H9 (cell line): ENCODE measurements around the gene TET2. TPM values are rescaled to one million over a fixed set of nuclear protein-coding genes. Genes with fewer than 3 reads are reported as not detected.

Experiments used
- DNase-seq: peaks from one replicate; pipeline ENCODE4 v3.0.0-alpha.2; 2017
- H2AFZ ChIP-seq: one replicate; pipeline ENCODE4 v1.6.1; 2013; ENCODE audit warnings: mild to moderate bottlenecking, low read length, control low read depth, moderate library complexity
- H2AK5ac ChIP-seq: 2 replicates; pipeline ENCODE4 v1.6.1; 2013; ENCODE audit warnings: low read length, control low read depth, mixed read lengths; ENCODE audit not compliant: insufficient read length
- H2BK120ac ChIP-seq: one replicate; pipeline ENCODE4 v1.6.1; 2013; ENCODE audit warnings: low read depth, mild to moderate bottlenecking, low read length, control low read depth, inconsistent platforms; ENCODE audit not compliant: poor library complexity, severe bottlenecking
- H2BK12ac ChIP-seq: 2 replicates; pipeline ENCODE4 v1.6.1; 2013; ENCODE audit warnings: low read length, control low read depth, mixed read lengths, low read depth; ENCODE audit not compliant: insufficient read length
- H2BK15ac ChIP-seq: 2 replicates; pipeline ENCODE4 v1.6.1; 2013; ENCODE audit warnings: low read depth, low read length, control low read depth
- H2BK20ac ChIP-seq: one replicate; pipeline ENCODE4 v1.6.1; 2013; ENCODE audit warnings: low read depth, mild to moderate bottlenecking, low read length, control low read depth, inconsistent platforms; ENCODE audit not compliant: poor library complexity, severe bottlenecking
- H2BK5ac ChIP-seq: 2 replicates; pipeline ENCODE4 v1.6.1; 2013; ENCODE audit warnings: low read length, control low read depth, mixed read lengths; ENCODE audit not compliant: insufficient read length
- H3K14ac ChIP-seq: 2 replicates; pipeline ENCODE4 v1.6.1; 2013; ENCODE audit warnings: low read length, control low read depth; ENCODE audit not compliant: insufficient read depth
- H3K18ac ChIP-seq: 2 replicates; pipeline ENCODE4 v1.6.1; 2013; ENCODE audit warnings: low read depth, mild to moderate bottlenecking, mixed read lengths, low read length, control low read depth; ENCODE audit not compliant: insufficient read length
- H3K23ac ChIP-seq: 2 replicates; pipeline ENCODE4 v1.6.1; 2013; ENCODE audit warnings: low read length, control low read depth, mixed read lengths, low read depth; ENCODE audit not compliant: insufficient read length
- H3K23me2 ChIP-seq: 2 replicates; pipeline ENCODE4 v1.6.1; 2013; ENCODE audit warnings: low read depth, mild to moderate bottlenecking, mixed read lengths, low read length, control low read depth; ENCODE audit not compliant: insufficient read length, poor library complexity, severe bottlenecking
- H3K27ac ChIP-seq: 2 replicates; pipeline ENCODE4 v1.5.1; 2013; ENCODE audit warnings: low read length, control low read depth, mixed read lengths, low read depth; ENCODE audit not compliant: insufficient read length
- H3K27me3 ChIP-seq: 2 replicates; pipeline ENCODE4 v1.6.1; 2013; ENCODE audit warnings: low read length, control low read depth, inconsistent platforms; ENCODE audit not compliant: insufficient read depth
- H3K4ac ChIP-seq: 2 replicates; pipeline ENCODE4 v1.6.1; 2013; ENCODE audit warnings: low read depth, mild to moderate bottlenecking, control low read depth, inconsistent platforms, low read length, moderate library complexity
- H3K4me1 ChIP-seq: 2 replicates; pipeline ENCODE4 v1.6.1; 2013; ENCODE audit warnings: low read length, control low read depth, inconsistent platforms; ENCODE audit not compliant: insufficient read depth
- H3K4me2 ChIP-seq: 2 replicates; pipeline ENCODE4 v1.6.1; 2013; ENCODE audit warnings: low read length, control low read depth, mixed read lengths; ENCODE audit not compliant: insufficient read length, insufficient read depth
- H3K56ac ChIP-seq: 2 replicates; pipeline ENCODE4 v1.6.1; 2013; ENCODE audit warnings: low read depth, mild to moderate bottlenecking, mixed read lengths, low read length, control low read depth; ENCODE audit not compliant: insufficient read length
- H3K79me1 ChIP-seq: 2 replicates; pipeline ENCODE4 v1.6.1; 2013; ENCODE audit warnings: low read depth, mild to moderate bottlenecking, moderate library complexity, low read length, control low read depth, inconsistent platforms; ENCODE audit not compliant: insufficient read depth, poor library complexity, severe bottlenecking
- H3K79me2 ChIP-seq: 2 replicates; pipeline ENCODE4 v1.6.1; 2013; ENCODE audit warnings: low read length, control low read depth, inconsistent platforms; ENCODE audit not compliant: insufficient read depth
- H3K9ac ChIP-seq: 2 replicates; pipeline ENCODE4 v1.6.1; 2013; ENCODE audit warnings: low read length, control low read depth, mixed read lengths; ENCODE audit not compliant: insufficient read length; ENCODE audit errors: extremely low read depth
- H3K9me3 ChIP-seq: one replicate; pipeline ENCODE4 v1.6.1; 2013; ENCODE audit warnings: low read depth, low read length, inconsistent platforms; ENCODE audit not compliant: control insufficient read depth
- H3T11ph ChIP-seq: one replicate; pipeline ENCODE4 v1.6.1; 2013; ENCODE audit warnings: mild to moderate bottlenecking, low read length, control low read depth, inconsistent platforms
- H4K20me1 ChIP-seq: one replicate; pipeline ENCODE4 v1.6.1; 2013; ENCODE audit not compliant: control insufficient read depth, insufficient read length, insufficient read depth
- H4K5ac ChIP-seq: 2 replicates; pipeline ENCODE4 v1.6.1; 2013; ENCODE audit warnings: low read depth, mild to moderate bottlenecking, mixed read lengths, low read length, control low read depth; ENCODE audit not compliant: insufficient read length
- H4K8ac ChIP-seq: replicated peaks from 2 replicates; pipeline ENCODE4 v1.6.1; 2013; ENCODE audit warnings: low read length, control low read depth, mixed read lengths, low read depth; ENCODE audit not compliant: insufficient read length
- H4K91ac ChIP-seq: 2 replicates; pipeline ENCODE4 v1.6.1; 2013; ENCODE audit warnings: low read depth, mild to moderate bottlenecking, moderate library complexity, mixed read lengths, low read length, control low read depth; ENCODE audit not compliant: insufficient read length
- H3K27ac Mint-ChIP-seq, 3 experiments: 2 replicates in 2 of 3; 3 replicates in 1 of 3; pipeline ENCODE4 v1.8.0; 2020 to 2021; ENCODE audit warnings: mixed read lengths in 3 of 3, mild to moderate bottlenecking in 1 of 3, moderate library complexity in 1 of 3
- H3K27me3 Mint-ChIP-seq: 2 replicates; pipeline ENCODE4 v1.8.0; 2021; ENCODE audit warnings: low read depth, mild to moderate bottlenecking, moderate library complexity, mixed read lengths
- H3K36me3 Mint-ChIP-seq, 3 experiments: 2 replicates in 2 of 3; 3 replicates in 1 of 3; pipeline ENCODE4 v1.8.0; 2020 to 2021; ENCODE audit warnings: low read depth in 3 of 3, mixed read lengths in 3 of 3; ENCODE audit not compliant: insufficient read depth in 1 of 3
- H3K4me1 Mint-ChIP-seq, 2 experiments: 2 replicates each; pipeline ENCODE4 v1.8.0; 2020; ENCODE audit warnings: mixed read lengths in 2 of 2
- H3K4me3 Mint-ChIP-seq, 2 experiments: 2 replicates in 1 of 2; 3 replicates in 1 of 2; pipeline ENCODE4 v1.8.0; 2020 to 2021; ENCODE audit warnings: mild to moderate bottlenecking in 2 of 2, mixed read lengths in 2 of 2, moderate library complexity in 1 of 2
- H3K9me3 Mint-ChIP-seq, 2 experiments: 2 replicates in 1 of 2; 3 replicates in 1 of 2; pipeline ENCODE4 v1.8.0; 2020; ENCODE audit warnings: mild to moderate bottlenecking in 2 of 2, mixed read lengths in 2 of 2, moderate library complexity in 1 of 2
- WGBS: extraction: QIAGEN DNeasy Blood & Tissue Kit; methylation state at CpG from one replicate; pipeline ENCODE4 v1.1.7; 2013; ENCODE audit warnings: missing lambda C conversion rate, low lambda C conversion rate, mixed read lengths; ENCODE audit not compliant: insufficient read length; ENCODE audit errors: extremely low coverage; 5-methylcytosine and 5-hydroxymethylcytosine counted together
- total RNA-seq: library from RNA; stranded (reverse); gene quantifications from 2 replicates; pipeline ENCODE4 v1.2.1, GENCODE V29; 2021
- TF ChIP-seq, protein P1 (sequence below): fragments of 200-600 bp; sonication (generic); conservative IDR thresholded peaks from 3 replicates; pipeline ENCODE4 v1.8.0; 2021; ENCODE audit warnings: antibody characterized with exemption, mild to moderate bottlenecking

The TET2 gene
- total RNA-seq, 1 experiment from 2014 or later, result 3.1 TPM

GRCh38 chr4:105288121-105288520, 141.4 kb downstream of the TET2 start:
- no peak overlapping the region for H4K91ac ChIP-seq
- H3K9me3 ChIP-seq, result no peaks in the 10 kb centered on the region
- H2BK15ac ChIP-seq, result no peak overlapping the region
- H2BK5ac ChIP-seq, result no peak overlapping the region
- no peaks in the 10 kb centered on the region for H4K20me1 ChIP-seq
- no peak overlapping the region for H2BK120ac ChIP-seq
- H3K27ac ChIP-seq, result no peak overlapping the region
- WGBS, result no CpG with 5 or more reads among the region's 2 CpGs
- no peak overlapping the region for H4K8ac ChIP-seq
- no peak overlapping the region for H3K4me2 ChIP-seq
- no peaks in the 10 kb centered on the region for H3K23me2 ChIP-seq
- no peak for DNase-seq
- H3K56ac ChIP-seq, result no peak overlapping the region
- H3K9ac ChIP-seq, result no peak overlapping the region
- Mint-ChIP-seq H3K4me3 (no peak overlapping the region), H3K4me1 (no peaks in the 10 kb centered on the region), H3K36me3 (no peaks in the 10 kb centered on the region), H3K9me3 (no peaks in the 10 kb centered on the region; a peak in 2 of 5 replicates), H3K27me3 (no peaks in the 10 kb centered on the region), H3K27ac (no peak overlapping the region)
- H2AK5ac ChIP-seq, result no peak overlapping the region
- no peak overlapping the region for H3K18ac ChIP-seq
- H3K79me1 ChIP-seq, result no peaks in the 10 kb centered on the region
- no peaks in the 10 kb centered on the region for H3K79me2 ChIP-seq
- no peak overlapping the region for H3T11ph ChIP-seq
- H4K5ac ChIP-seq, result no peak overlapping the region
- H2BK20ac ChIP-seq, result no peak overlapping the region
- no peak overlapping the region for H3K4ac ChIP-seq
- no peak overlapping the region for H3K14ac ChIP-seq
- no peaks in the 10 kb centered on the region for H3K27me3 ChIP-seq
- H2AFZ ChIP-seq, result no peak overlapping the region
- TF ChIP-seq, protein P1, sequence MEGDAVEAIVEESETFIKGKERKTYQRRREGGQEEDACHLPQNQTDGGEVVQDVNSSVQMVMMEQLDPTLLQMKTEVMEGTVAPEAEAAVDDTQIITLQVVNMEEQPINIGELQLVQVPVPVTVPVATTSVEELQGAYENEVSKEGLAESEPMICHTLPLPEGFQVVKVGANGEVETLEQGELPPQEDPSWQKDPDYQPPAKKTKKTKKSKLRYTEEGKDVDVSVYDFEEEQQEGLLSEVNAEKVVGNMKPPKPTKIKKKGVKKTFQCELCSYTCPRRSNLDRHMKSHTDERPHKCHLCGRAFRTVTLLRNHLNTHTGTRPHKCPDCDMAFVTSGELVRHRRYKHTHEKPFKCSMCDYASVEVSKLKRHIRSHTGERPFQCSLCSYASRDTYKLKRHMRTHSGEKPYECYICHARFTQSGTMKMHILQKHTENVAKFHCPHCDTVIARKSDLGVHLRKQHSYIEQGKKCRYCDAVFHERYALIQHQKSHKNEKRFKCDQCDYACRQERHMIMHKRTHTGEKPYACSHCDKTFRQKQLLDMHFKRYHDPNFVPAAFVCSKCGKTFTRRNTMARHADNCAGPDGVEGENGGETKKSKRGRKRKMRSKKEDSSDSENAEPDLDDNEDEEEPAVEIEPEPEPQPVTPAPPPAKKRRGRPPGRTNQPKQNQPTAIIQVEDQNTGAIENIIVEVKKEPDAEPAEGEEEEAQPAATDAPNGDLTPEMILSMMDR, result no peak
- no peak overlapping the region for H2BK12ac ChIP-seq
- no peaks in the 10 kb centered on the region for H3K4me1 ChIP-seq
- H3K23ac ChIP-seq, result no peak overlapping the region
